ENCODE measurements around the gene AGK. TPM values are rescaled to one million over a fixed set of nuclear protein-coding genes. Genes with fewer than 3 reads are reported as not detected.

Gene AGK
- total and polyA plus RNA-seq, 2 experiments from 2014 or later = 21.9 to 37.9 TPM

- H3K27me3 ChIP-seq (ENCODE audit: insufficient read depth) = no peaks in the 10 kb centered on the region
- Mint-ChIP-seq H3K27me3 (ENCODE audit: insufficient read depth, low read depth, poor library complexity) (peaks cover 2% of the 10 kb centered on the region), H3K9me3 (no peaks in the 10 kb centered on the region), H3K4me3 (no peak overlapping the region), H3K4me1 (peaks cover 14% of the 10 kb centered on the region), H3K36me3 (ENCODE audit: low read depth) (no peaks in the 10 kb centered on the region), H3K27ac (peak overlapping the region; percentile 85; the same call in 1 of the 2 replicates)
- no peak overlapping the region for H3K4me3 ChIP-seq
- H2AFZ ChIP-seq = no peak overlapping the region
- no peaks in the 10 kb centered on the region for H4K20me1 ChIP-seq (replicated peaks; ENCODE audit: insufficient read depth)
- H3K79me2 ChIP-seq (replicated peaks; ENCODE audit: insufficient read depth) = no peaks in the 10 kb centered on the region
- no peaks in the 10 kb centered on the region for H3K9me2 ChIP-seq (ENCODE audit: insufficient read depth)
- TF ChIP-seq, protein P1, sequence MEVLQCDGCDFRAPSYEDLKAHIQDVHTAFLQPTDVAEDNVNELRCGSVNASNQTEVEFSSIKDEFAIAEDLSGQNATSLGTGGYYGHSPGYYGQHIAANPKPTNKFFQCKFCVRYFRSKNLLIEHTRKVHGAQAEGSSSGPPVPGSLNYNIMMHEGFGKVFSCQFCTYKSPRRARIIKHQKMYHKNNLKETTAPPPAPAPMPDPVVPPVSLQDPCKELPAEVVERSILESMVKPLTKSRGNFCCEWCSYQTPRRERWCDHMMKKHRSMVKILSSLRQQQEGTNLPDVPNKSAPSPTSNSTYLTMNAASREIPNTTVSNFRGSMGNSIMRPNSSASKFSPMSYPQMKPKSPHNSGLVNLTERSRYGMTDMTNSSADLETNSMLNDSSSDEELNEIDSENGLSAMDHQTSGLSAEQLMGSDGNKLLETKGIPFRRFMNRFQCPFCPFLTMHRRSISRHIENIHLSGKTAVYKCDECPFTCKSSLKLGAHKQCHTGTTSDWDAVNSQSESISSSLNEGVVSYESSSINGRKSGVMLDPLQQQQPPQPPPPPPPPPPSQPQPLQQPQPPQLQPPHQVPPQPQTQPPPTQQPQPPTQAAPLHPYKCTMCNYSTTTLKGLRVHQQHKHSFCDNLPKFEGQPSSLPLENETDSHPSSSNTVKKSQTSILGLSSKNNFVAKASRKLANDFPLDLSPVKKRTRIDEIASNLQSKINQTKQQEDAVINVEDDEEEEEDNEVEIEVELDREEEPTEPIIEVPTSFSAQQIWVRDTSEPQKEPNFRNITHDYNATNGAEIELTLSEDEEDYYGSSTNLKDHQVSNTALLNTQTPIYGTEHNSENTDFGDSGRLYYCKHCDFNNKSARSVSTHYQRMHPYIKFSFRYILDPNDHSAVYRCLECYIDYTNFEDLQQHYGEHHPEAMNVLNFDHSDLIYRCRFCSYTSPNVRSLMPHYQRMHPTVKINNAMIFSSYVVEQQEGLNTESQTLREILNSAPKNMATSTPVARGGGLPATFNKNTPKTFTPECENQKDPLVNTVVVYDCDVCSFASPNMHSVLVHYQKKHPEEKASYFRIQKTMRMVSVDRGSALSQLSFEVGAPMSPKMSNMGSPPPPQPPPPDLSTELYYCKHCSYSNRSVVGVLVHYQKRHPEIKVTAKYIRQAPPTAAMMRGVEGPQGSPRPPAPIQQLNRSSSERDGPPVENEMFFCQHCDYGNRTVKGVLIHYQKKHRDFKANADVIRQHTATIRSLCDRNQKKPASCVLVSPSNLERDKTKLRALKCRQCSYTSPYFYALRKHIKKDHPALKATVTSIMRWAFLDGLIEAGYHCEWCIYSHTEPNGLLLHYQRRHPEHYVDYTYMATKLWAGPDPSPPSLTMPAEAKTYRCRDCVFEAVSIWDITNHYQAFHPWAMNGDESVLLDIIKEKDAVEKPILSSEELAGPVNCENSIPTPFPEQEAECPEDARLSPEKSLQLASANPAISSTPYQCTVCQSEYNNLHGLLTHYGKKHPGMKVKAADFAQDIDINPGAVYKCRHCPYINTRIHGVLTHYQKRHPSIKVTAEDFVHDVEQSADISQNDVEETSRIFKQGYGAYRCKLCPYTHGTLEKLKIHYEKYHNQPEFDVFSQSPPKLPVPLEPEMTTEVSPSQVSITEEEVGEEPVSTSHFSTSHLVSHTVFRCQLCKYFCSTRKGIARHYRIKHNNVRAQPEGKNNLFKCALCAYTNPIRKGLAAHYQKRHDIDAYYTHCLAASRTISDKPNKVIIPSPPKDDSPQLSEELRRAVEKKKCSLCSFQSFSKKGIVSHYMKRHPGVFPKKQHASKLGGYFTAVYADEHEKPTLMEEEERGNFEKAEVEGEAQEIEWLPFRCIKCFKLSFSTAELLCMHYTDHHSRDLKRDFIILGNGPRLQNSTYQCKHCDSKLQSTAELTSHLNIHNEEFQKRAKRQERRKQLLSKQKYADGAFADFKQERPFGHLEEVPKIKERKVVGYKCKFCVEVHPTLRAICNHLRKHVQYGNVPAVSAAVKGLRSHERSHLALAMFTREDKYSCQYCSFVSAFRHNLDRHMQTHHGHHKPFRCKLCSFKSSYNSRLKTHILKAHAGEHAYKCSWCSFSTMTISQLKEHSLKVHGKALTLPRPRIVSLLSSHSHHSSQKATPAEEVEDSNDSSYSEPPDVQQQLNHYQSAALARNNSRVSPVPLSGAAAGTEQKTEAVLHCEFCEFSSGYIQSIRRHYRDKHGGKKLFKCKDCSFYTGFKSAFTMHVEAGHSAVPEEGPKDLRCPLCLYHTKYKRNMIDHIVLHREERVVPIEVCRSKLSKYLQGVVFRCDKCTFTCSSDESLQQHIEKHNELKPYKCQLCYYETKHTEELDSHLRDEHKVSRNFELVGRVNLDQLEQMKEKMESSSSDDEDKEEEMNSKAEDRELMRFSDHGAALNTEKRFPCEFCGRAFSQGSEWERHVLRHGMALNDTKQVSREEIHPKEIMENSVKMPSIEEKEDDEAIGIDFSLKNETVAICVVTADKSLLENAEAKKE (CRISPR knock-in tag; IDR thresholded peaks at IDR 0.05) = no peak
- TF ChIP-seq, protein P2, sequence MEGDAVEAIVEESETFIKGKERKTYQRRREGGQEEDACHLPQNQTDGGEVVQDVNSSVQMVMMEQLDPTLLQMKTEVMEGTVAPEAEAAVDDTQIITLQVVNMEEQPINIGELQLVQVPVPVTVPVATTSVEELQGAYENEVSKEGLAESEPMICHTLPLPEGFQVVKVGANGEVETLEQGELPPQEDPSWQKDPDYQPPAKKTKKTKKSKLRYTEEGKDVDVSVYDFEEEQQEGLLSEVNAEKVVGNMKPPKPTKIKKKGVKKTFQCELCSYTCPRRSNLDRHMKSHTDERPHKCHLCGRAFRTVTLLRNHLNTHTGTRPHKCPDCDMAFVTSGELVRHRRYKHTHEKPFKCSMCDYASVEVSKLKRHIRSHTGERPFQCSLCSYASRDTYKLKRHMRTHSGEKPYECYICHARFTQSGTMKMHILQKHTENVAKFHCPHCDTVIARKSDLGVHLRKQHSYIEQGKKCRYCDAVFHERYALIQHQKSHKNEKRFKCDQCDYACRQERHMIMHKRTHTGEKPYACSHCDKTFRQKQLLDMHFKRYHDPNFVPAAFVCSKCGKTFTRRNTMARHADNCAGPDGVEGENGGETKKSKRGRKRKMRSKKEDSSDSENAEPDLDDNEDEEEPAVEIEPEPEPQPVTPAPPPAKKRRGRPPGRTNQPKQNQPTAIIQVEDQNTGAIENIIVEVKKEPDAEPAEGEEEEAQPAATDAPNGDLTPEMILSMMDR (conservative IDR thresholded peaks at IDR 0.05; ENCODE audit: low read depth in 2 of 2) = peak; percentile 96 to 100
- H3K27ac ChIP-seq (ENCODE audit: low read depth) = no peak overlapping the region
- DNase-seq (ENCODE audit: low spot score) (peak; percentile 96), ATAC-seq (peak; percentile 93)
- no peaks in the 10 kb centered on the region for H3K36me3 ChIP-seq (ENCODE audit: insufficient read depth)
- H3F3A ChIP-seq (replicated peaks; ENCODE audit: low read depth) = no peaks in the 10 kb centered on the region
- no peaks in the 10 kb centered on the region for H3K4me1 ChIP-seq (ENCODE audit: insufficient read depth)
- no peak overlapping the region for H3K4me2 ChIP-seq
These were observed 17.9 kb upstream of the AGK start for GRCh38 chr7:141533149-141533949.
